GM18498 (cell line): ENCODE data around the gene SMYD3.

Experiments used
- ATAC-seq: cut with Tn5 transposase; IDR thresholded peaks from one replicate; pipeline ENCODE4 v1.9.1; 2021; ENCODE audit warnings: mild to moderate bottlenecking, moderate library complexity; ENCODE audit not compliant: unreplicated experiment

The SMYD3 gene

GRCh38 chr1:245862812-245863540, 644.1 kb downstream of the SMYD3 start:
- no peak for ATAC-seq

GRCh38 chr1:245860657-245861544, 646.2 kb downstream of the SMYD3 start:
- ATAC-seq: no peak

- ATAC-seq: no peak
Measured at GRCh38 chr1:245859493-245860114, 647.5 kb downstream of the SMYD3 start.

- no peak for ATAC-seq
Measured at GRCh38 chr1:245858722-245859492, 648.2 kb downstream of the SMYD3 start.

- no peak for ATAC-seq
Measured at GRCh38 chr1:245858022-245858721, 648.9 kb downstream of the SMYD3 start.

- no peak for ATAC-seq
Measured at GRCh38 chr1:245856944-245857531, 650.0 kb downstream of the SMYD3 start.

GRCh38 chr1:245855846-245856730, 651.0 kb downstream of the SMYD3 start:
- no peak for ATAC-seq

GRCh38 chr1:245853291-245853690, 653.8 kb downstream of the SMYD3 start:
- ATAC-seq: no peak

- no peak for ATAC-seq
Measured at GRCh38 chr1:245843101-245843500, 664.0 kb downstream of the SMYD3 start.

GRCh38 chr1:245842106-245842505, 665.0 kb downstream of the SMYD3 start:
- ATAC-seq: no peak

GRCh38 chr1:245840971-245841370, 666.1 kb downstream of the SMYD3 start:
- ATAC-seq: no peak

GRCh38 chr1:245837718-245838117, 669.4 kb downstream of the SMYD3 start:
- ATAC-seq: no peak

- ATAC-seq: no peak
Measured at GRCh38 chr1:245835386-245835785, 671.7 kb downstream of the SMYD3 start.

- ATAC-seq: no peak
Measured at GRCh38 chr1:245834002-245834401, 673.1 kb downstream of the SMYD3 start.

GRCh38 chr1:245832771-245833527, 674.1 kb downstream of the SMYD3 start:
- ATAC-seq: no peak

GRCh38 chr1:245831518-245831917, 675.6 kb downstream of the SMYD3 start:
- ATAC-seq: no peak

- ATAC-seq: no peak
Measured at GRCh38 chr1:245829826-245830225, 677.3 kb downstream of the SMYD3 start.

- ATAC-seq: no peak
Measured at GRCh38 chr1:245829194-245829593, 677.9 kb downstream of the SMYD3 start.
